GM21360 (cell line): Measurements from ENCODE around the gene ZFP92.

Experiments
- ATAC-seq: cut with Tn5 transposase; IDR thresholded peaks from one replicate; pipeline ENCODE4 v1.9.1; 2021; ENCODE audit warnings: mild to moderate bottlenecking, moderate library complexity; ENCODE audit not compliant: unreplicated experiment

The ZFP92 gene

GRCh38 chrX:153435845-153436244 is 24.6 kb downstream of the ZFP92 start:
- no peak for ATAC-seq

DNA sequence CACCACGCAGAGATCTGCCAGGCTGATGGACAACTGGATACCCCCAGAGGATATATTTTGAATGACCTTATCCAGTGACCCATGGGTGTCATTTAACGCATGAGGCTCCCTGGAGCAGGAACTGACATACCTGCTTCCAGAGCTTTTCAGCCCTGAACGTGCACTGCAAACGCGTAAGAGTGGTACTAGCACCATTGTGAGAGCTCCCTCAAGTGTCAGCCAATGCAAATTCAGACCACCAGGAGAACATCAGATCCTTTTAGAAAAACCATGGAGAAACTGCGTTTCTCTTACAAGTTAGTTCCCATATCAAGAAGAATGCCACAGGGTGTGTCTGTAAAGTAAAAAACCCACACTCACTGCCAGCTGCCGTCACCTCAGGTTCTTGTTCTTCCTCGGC is 27.3 kb downstream of the ZFP92 start:
- ATAC-seq, result no peak

DNA sequence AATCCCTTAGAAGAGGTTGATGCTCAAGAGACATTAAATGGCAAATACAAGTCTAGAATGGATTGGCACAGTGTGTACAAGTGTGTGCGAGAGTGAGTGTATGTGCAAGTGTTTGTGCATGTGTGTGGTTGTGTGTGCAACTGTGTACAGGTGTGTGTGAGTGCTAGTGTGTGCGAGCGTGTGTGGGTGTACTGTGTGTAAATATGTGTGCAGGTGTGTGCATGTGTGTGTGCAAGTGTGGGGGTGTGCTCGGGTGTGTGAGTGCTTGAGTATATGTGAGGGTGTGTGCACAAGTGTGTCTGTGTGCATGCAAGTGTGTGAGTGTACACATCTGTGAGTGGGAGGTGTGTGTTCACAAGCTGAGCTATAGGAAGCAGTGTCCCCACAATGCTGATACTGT is 28.7 kb downstream of the ZFP92 start:
- no peak for ATAC-seq

GRCh38 chrX:153440556-153441135 is 29.4 kb downstream of the ZFP92 start:
- ATAC-seq, result no peak

DNA sequence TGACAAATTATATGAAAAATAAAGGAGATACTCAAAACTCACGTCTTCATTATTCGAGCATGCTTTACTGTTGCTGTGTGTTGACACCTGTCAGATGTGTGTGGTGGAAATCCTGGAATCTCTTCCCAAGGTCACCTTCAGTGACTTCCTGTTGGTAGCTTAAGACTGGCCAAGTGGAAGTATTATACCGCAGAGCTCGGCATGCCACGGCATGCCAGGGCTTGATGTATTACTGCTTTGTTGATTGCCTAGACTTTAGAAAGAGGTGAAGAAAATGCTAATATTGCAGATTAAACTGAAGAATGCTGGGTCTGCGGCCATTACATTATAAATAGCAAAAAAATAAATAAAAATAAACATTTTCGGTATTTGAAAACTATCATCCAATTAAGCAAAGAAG is 30.0 kb downstream of the ZFP92 start:
- ATAC-seq, result no peak

- ATAC-seq, result no peak
Measured at GRCh38 chrX:153441981-153442380, 30.7 kb downstream of the ZFP92 start.

DNA sequence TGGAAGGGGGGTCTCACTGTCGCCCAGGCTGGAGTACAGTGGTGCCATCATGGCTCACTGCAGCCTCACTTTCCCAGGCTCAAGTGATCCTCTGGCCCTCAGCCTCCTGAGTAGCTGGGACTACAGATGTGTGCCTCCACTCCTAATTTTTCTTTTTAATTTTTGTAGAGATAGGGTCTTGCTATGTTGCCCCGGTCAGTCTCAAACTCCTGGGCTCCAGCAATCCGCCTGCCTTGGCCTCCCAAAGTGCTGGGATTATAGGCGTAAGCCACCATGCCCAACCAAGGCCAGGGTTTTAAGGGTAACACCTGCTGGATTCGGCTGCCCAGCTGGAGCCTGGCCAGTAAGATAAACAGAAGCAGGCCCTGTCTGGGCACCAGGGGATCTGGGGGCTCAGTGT is 31.2 kb downstream of the ZFP92 start:
- no peak for ATAC-seq

GRCh38 chrX:153443476-153444332 is 32.4 kb downstream of the ZFP92 start:
- ATAC-seq, result no peak

GRCh38 chrX:153444333-153445011 is 33.2 kb downstream of the ZFP92 start:
- ATAC-seq, result no peak

GRCh38 chrX:153445106-153445855 is 34.0 kb downstream of the ZFP92 start:
- ATAC-seq, result no peak

GRCh38 chrX:153445856-153446635 is 34.8 kb downstream of the ZFP92 start, which contains the start of gene TREX2:
TSS of gene TREX2 (minus strand) at chrX:153446056. CDS start at chrX:153445430, 626 bp downstream.
- no peak for ATAC-seq

- ATAC-seq, result no peak
Measured at GRCh38 chrX:153446636-153446936, 35.3 kb downstream of the ZFP92 start.

DNA sequence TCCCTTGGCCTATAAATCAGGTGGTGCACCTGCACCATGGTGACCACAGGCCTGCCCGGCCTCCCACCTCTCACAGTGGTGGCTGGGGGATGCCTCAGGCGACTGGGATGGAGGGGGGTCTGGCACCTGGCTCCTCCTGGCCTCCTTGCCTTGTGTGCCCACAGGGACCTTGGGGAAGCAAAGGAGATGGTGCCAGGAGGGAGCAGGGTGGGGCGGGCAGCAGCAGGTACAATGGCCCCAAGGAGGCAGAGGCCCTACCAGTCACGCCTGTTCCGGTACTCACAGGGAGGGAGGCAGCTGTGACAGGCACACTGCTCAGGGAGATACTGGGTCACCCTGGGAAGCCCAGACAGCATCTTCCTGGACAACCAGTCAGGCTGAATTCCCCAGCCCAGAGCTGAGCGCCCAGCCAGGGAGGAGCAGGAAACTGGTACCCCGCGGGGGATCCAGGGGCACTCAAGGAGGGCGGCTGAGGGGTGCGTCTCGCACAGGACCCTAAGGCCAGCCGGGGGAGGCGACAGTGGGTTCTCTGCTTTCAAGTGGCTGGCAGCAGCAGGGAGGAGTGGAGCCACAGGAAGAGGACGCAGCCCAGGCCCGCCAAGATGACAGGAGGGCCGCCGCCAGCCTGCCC is 35.8 kb downstream of the ZFP92 start:
- ATAC-seq, result no peak

- ATAC-seq, result no peak
Measured at GRCh38 chrX:153447581-153447960, 36.3 kb downstream of the ZFP92 start.

DNA sequence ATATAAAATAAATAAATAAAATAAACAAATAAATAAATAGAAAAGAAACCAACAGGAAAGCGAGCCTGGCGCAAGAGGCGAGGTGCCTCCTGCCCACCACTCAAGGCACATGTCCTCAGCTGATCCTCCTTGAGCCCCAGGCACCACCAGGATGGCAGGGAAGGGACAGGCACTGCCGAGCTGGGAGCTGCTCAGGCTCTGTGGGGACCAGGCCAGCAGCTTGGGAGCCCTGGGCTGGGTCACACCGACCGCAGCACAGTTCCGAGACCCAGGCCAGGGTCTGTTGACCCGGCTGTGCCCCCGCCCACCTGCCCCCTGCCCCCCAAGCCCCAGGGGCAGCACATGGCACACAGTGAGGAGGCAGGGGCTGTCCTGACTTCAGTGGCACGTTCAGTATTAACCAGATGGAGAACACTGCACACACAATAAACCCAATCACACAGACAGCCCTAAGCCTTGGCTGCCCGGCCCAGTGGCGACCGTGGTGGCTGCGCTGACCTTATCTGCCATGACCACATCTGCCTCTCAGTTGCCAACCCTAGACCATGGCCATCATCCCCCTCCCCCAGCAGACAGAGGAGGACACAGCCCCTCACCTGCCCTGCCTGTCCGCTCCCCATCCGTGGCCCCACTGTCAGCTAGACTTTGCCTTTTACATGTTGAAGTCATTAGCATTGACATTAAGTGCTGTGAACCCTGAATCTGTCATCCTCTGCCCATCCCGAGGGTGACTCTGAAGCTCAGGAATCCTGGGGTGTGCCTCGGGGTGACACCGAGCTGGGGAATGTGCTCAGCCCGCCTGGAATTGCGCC is 37.5 kb downstream of the ZFP92 start:
- no peak for ATAC-seq

- no peak for ATAC-seq
Measured at GRCh38 chrX:153449368-153450113, 38.3 kb downstream of the ZFP92 start.

- no peak for ATAC-seq
Measured at GRCh38 chrX:153450114-153450948, 39.1 kb downstream of the ZFP92 start.

DNA sequence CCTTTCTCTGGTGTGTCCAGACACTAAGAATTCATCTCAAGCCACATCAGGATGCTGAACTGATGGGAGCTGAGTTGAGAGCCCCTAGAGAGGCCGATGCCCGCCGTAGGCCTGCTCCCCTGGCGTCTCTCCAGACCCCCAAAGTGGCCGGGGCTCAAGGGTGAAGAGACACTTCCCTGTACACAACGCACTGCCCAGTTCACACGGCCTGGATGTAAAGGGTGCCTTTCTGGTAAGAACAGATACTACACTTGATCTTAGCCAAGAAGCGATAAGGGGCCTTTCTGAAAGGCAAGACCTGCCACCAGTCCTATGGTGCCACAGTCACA is 39.6 kb downstream of the ZFP92 start:
- ATAC-seq, result no peak
